NCI-H2227 (cell line): Measurements from ENCODE around the gene DENND5A.

Source experiments
- DNase-seq: peaks from one replicate; lab custom pipeline; 2025; ENCODE audit not compliant: unreplicated experiment; lab: John Stamatoyannopoulos, UW

Gene DENND5A

DNA sequence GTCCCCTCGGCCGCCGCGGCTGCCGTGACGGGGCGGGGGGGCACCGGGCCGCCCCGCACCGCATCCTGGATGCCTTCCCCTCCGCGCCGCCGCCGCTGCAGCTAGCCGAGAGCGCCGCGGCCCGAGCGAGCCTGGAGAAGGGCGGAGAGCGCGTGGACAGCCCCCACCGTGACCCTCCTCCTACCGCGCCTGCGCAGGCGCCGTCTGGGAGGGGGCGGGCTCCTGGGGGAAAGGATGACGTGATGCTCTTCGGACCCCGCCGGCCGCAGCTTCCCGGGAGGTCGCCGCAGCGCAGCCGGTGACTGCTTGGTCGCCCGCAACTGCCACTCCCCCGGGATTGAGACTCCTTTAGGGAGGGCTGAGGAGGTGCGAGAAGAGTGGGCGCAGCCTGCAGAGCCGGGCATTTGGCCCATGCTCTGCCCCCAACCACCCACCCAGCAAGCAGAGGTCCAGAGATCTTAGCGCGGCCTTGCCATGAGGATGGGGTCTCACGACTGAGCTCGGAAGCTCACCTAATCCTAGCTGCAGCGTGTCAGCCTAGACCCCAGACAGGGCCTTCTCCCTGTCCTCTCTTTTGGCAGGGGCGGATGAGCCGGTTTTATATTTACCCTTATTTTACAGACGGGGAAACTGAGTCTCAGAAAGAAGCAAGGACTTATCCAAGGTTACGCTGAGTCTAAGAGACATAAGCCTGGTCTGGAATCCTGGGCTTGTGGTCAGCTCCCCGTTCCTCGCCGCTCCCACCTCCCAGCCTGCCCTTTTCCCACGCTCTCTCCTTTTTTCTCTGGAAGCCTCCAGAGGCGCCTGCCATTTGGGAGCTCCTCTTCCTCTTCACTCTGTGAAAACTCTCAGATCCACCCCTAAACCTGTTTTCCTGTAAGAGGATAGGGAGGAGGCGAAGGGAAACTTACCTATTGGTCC is at the start of gene DENND5A:
TSS of gene DENND5A (minus strand) at position 140 of the 921 bp plus-strand sequence. CDS start 281 bp downstream, outside the sequence.
- DNase-seq: peak; percentile 92

DNA sequence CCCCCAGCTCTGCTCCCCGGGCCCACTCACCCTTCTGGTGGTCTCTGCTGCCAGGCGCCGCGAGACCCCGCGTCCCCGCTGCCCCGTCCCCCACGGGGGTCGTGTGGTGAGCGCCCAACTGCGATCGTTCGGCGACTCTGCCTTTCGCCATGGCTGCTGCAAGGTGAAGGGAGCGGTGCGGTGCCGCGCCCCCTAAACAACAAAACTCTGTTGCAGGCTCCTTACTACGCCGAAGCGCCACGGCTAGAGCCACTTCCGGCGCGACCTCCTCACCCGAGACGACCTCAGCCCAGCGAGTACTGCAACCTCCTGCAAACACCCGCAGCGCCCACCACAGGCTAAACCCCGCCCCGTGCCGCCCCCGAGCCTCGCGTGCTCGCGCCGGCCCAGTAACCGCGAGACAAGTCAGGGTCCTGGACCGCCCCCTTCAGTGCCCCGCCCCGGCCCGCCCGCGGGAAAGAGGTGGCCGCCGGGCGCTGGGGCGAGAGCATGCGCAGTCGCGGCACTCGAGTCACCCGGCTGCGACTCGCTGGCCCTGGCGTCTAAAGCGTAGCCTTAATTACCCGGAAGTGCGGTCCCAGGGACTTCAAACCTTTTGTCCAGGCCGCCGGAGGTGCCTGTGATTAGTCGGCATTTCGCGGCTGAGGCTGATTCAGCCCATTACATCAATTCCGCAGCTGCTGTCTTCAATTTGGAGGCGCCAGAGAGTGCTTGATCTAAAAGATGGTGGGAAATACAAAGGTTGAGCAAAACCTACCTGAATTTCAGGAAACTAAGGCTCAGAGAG is 49.3 kb upstream of the DENND5A start, which contains the start of gene TMEM41B:
TSS of gene TMEM41B (minus strand) at position 303 of the 787 bp plus-strand sequence. CDS start at position 151, 152 bp downstream.
- DNase-seq: peak; percentile 99

DNA sequence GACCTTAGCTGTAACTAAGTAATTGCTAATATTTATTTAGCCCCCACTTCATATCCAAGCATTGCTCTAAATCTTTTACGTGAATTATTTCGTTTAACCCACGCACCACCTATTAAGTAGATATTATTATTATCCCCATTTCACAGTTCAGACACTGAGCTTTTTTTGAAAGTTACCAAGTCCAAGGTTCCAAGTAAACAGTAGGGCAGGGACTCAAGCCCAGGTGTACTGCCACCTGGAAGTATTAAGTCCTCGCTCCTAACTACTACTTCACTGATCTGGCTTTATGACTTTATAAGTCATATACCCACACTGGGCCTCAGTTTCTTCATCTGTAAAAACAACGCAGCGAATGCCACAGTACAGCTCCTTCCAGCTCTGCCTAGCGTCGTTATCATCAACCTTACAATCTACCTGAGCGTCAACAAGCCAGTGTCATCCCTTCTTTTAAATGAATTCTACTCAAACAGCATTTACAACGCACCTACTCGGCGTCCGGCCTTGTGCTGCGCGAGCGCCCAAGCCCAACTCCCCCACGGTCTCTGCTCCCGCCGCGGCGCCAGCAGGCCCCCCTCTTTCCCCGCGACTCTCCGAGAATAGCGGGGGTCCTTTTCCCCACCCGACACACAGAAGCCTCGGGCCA is 48.6 kb upstream of the DENND5A start:
- DNase-seq: peak; percentile 66

DNA sequence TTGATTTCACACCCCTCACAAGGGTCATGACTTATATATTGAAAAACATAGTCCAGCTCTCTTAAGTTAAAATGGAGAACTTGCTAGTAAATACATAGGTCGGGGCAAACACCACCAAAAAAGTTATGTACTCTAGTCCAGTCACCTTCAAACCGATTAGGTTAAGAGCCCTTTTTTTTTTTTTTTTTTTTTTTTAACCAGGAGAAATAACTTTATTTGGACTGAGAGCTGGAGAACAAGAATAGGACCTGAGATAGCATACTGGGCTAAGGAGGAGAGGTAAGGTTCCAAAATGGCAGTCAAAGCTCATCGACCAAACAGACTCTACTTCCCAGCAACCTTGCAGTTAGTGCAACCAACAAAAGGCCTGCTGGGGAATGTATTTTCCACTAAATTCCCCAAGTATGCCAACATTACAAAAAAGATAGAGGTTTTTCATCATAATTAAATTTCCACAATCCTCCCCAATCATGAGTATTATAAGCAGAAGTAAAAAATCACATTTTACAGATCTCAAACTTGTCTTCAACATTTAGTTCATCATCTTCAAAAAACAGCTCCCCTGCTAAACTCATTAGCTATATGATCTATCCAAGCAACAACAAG is 45.4 kb upstream of the DENND5A start:
- no peak for DNase-seq

DNA sequence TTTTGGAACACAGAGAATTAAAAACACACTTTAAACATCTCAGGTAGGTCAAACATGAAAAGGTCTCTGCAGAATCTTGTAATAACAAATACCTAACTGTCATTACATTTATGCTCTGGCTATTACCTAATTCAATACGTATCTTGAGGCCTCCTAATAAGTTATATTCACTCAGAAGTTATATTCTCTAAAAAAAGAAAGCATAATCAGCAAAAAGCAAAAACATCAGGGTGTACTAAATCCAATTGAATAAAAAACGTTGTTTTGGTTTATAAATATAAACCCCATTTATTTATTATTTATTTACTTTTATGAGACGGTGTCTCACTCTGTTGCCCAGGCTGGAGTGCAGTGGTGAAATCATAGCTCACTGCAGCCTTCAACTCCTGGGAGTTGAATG is 39.0 kb upstream of the DENND5A start:
- no peak for DNase-seq

DNA sequence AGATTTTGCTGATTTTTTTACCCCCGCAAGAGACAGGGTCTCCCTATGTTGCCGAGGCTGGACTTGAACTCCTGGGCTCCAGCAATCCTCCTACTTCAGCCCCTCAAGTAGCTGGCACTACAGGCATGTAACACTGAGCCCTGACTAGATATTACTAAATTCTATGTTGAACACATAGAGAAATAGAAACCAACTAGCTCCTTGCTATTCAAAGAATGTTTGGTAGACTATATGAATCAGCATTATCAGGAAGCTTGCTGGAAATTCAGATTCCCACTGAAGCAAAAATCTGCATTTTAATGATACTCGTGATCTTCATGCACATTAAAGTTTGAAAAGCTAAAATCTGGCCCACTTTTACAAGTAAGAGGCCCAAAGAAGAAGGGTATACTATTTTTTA is 37.3 kb upstream of the DENND5A start:
- no peak for DNase-seq

DNA sequence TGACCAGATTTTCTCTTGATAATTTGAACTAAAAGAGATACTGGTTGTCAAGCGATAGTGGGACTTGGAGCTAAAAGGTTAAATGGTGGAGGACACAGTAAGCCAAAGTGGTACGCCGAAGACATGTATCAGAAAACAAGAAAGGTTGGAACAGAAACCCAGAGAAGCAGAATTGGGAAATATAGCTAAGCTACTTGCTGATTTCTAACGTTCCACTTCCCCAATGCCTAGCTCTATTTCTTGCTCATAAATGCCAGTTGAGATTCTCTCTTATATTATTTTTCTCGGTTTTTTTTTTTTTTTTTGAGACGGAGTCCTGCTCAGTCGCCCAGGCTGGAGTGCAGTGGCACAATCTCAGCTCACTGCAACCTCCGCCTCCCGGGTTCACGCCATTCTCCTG is 36.6 kb upstream of the DENND5A start:
- no peak for DNase-seq

DNA sequence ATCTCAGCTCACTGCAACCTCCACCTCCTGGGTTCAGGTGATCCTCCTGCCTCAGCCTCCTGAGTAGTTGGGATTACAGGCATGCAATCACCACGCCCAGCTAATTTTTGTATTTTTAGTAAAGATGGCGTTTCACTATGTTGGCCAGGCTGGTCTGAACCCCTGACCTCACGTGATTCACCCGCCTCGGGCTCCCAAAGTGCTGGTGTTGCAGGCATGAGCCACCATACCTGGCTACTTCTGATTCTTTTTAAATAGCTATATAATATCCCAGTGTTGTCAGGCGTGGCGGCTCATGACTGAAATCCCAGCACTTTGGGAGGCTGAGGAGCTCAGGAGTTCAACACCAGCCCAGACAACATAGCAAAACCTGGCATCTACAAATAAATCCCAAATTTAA is 28.5 kb upstream of the DENND5A start:
- DNase-seq: no peak

DNA sequence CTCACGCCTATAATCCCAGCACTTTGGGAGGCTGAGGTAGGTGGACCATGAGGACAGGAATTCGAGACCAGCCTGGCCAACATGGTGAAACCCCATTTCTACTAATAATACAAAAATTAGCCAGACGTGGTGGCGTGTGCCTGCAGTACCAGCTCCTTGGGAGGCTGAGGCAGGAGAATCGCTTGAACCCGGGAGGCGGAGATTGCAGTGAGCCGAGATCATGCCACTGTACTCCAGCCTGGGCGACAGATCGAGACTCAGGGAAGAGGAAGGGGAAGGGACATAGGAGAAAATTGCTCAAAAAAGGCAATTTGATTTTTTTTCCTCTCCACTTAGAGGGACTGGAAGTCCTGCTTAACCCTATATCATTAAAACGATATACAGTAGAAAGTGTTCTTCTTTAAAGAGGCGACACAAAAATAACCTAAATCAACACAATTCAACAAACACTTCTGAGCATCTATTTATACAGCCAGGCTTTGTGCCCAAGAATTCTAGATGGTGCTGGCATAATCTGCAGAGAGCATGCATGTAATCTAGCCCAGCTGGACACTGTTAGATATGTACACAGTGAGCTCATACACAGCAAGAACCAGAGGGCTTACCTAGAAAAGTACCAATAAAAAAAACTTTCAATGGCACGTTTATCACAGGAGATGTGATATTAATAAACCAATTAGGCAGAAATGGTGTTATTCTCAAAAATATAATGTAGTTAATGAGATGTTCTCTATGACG is 20.9 kb upstream of the DENND5A start:
- DNase-seq: no peak

DNA sequence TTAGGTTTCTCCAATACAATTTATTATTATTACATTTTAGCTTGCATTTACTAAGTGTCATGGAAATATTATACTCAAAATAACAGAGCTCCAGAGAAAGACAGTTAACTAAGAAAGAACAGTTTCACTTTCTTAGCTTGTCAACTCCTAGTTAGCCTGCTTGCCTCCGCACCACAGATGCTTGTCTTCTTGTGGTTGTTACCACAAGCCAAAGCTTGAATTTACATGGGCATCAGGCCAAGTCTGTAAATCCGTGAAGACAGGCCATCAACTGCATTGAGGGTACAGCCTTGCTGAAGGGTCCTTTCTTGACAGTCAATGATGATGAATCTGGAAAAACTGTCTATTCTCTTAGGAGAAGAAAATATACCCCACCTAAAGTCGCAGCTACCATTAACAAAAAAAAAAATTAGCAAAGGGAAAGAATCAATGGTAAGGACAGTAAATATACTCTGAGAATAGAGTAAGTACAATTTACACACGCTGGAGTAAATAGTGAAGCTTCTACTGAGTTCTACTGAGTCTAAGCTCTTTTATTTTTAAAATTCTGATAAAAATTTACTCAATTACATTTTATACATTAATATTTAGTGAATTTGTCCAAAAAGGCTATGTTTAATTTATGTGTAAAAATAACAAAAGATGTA is 15.6 kb upstream of the DENND5A start:
- no peak for DNase-seq

DNA sequence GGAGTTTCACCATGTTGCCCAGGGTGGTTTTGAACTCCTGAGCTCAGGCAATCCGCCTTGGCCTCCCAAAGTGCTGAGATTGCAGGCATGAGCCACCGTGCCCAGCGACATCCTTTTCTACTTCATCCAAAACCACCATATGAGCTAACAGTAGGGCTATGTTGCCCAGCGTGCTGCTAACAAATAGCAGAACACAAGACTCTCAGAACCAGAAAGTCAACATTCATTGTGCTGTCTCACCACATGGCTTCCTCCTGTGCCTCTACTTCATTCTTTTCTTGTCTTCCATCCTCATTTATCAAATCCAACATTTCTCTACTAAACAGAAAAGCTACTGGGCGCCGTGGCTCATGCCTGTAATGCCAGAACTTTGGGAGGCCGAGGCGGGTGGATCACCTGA is 12.0 kb upstream of the DENND5A start:
- no peak for DNase-seq

DNA sequence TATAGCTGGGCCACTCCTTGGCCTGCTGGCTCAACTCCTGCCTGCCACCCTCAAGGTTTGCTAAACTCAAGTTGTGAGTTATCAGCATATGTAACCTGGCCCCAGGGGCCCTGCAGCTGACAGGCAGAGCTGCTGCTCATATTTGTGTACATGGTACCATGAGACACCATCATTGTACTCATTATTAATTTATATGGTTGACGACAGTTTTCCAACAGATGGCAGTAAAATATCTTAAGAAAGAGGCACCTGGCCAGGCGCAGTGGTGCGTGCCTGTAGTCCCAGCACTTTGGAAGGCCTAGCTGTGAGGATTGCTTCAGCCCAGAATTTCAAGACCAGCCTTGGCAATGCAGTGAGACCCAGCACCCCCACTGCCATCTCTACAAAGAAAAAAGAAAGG is 11.4 kb upstream of the DENND5A start:
- no peak for DNase-seq

DNA sequence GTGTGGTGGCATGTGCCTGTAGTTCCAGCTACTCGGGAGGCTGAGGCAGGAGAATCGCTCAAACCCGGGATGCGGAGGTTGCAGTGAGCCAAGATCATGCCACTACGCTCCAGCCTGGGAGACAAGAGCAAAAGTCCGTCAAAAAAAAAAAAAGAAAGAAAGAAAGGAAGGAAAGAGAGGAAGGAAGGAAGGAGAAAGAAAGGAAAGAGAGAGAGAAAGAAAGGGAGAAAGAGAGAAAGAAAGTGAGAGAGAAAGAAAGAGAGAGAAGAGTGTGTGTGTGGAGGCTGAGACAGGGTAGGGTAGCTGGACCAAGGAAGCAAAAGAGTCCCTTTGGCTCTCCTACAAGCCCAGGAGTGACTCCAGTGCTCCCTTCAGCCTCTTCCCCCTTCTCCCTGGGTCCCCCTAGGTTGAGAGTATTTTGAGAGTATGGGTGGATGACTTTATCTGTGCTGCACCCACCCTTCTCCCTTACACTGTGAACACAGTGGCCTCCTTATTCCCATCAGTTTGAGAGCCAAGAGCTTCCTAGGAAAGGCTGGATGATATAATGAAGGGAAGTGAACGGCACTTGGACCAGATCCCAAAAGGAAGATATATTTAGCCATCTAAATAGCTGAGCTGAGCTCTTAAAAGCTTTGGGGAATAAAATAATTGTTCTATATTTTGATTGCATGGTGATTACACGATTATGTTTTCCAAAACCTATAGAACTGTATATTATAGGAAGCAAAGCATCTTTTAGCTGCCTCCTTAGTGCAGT is 9.5 kb upstream of the DENND5A start:
- DNase-seq: no peak

DNA sequence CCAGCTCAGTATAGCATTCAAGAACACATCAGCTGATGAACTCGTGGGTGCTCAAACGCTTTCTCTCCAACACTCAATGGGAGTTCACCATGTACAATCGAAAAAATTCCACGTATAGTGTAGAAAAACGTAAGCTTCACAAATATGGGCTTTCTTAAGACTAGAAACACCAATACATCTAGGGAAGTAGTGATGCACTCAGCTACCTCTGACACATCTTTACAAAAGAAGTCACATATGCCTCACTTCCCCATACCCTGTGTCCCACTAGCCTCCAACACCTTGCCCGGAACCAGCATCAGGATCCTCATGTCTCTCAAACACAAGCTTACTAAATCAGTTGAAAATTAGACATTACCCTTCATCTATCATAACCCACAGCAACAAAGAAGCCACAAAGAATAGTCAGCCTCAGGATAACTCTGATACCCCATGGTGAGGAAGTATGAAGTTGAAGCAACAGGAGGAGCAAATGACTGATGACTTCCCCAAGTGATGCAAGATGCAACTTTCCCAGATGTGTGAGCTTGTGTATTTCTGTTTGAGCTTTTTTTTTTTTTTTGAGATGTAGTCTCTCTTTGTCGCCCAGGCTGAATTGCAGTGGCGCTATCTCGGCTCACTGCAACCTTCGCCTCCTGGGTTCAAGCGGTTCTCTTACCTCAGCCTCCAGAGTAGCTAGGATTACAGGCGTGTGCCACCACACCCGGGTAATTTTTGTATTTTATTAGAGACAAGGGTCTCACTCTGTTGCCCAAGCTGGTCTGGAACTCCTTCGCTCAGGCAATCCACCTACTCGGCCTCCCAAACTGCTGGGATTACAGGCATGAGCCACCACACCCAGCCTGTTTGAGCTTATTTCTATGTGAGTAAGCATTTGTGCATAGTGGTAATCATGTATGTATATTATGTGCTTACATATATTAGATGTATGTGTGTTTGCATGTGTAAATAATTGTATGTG is 8.5 kb upstream of the DENND5A start:
- DNase-seq: no peak

DNA sequence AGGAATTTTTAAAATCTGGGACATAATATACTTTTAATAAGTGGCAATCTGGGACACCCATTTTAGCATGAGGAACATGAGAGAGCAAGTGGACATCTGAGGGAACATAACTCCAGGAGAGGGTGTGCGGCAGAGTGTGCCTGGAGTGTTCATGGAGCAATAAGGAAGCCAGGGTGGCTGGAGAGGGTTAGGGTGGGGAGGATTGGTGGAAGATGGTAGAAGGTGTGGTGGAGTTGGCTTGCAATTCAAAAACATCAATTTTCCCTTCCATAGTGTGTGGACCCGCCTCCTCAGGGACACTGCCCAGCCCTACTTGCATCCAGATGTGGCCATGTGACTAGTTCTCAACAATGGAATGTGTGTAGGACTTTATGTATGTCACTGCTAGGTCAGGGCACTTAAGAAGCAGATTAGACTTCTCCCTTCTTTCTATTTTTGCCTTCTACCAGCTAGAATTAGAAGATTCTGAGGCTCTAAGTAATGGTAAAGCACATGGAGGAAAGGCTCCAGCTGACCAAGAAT is 4.4 kb upstream of the DENND5A start:
- no peak for DNase-seq

DNA sequence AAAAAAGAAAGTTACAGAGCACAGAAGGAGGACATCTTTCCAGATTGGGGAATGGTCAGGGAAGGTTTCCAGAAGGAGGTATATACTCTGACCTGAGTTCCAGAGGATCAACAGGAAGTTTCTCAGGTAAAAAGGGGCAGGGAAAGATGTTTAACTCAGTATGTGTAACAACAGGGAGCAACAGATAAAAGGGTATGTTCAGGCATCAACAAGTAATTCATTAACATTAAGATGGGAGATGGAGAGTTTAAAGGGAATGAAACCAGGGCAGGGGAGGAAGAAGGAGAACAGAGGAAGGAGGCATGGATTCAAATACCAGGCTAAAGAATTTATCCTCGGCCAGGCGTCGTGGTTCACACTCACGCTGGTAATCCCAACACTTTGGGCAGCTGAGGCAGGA is 2.5 kb upstream of the DENND5A start:
- no peak for DNase-seq

DNA sequence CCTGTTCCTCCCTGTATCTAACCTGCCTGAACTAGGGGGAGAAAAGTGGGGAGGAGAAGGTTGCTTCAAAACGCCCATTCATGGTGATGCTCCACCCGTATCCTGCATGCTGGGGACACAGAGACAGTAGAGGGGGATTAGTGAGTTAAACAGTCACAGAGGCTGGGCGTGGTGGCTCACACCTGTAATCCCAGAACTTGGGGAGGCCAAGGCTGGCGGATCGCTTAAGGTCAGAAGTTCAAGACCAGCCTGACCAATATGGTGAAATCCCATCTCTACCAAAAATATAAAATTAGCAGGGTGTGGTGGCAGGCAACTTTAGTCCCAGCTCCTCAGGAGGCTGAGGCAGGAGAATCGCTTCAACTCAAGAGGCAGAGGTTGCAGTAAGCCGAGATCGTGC is 1.8 kb upstream of the DENND5A start:
- no peak for DNase-seq
